ENCODE measurements around the gene TEKTIP1.
"Not testable (repeated sequence)": the region's sequence is repeated elsewhere in the genome, so short reads cannot be mapped to it uniquely, and the experiment has no call there.

Gene TEKTIP1

GRCh38 chr19:3557461-3558248 lies 18.7 kb downstream of the TEKTIP1 start, which contains the start of gene MFSD12:
Gene MFSD12, minus strand, starts transcription at chr19:3557586. Its CDS starts 183 bp downstream, at chr19:3557403.
- peak; percentile 83 for DNase-seq (ENCODE audit: low read depth)

- DNase-seq (ENCODE audit: low read depth): no peak
Measured at GRCh38 chr19:3563709-3564524, 24.9 kb downstream of the TEKTIP1 start.

GRCh38 chr19:3565139-3565538 lies 26.2 kb downstream of the TEKTIP1 start:
- DNase-seq (ENCODE audit: low read depth): no peak

- not testable (repeated sequence) for DNase-seq (ENCODE audit: low read depth)
Measured at GRCh38 chr19:3570042-3570441, 31.1 kb downstream of the TEKTIP1 start.

- no peak for DNase-seq (ENCODE audit: low read depth)
Measured at GRCh38 chr19:3570606-3571011, 31.6 kb downstream of the TEKTIP1 start.

- peak; percentile 99 for DNase-seq (ENCODE audit: low read depth)
Measured at GRCh38 chr19:3572132-3572854, 33.3 kb downstream of the TEKTIP1 start.

- no peak for DNase-seq (ENCODE audit: low read depth)
Measured at GRCh38 chr19:3572855-3573161, 33.8 kb downstream of the TEKTIP1 start, which contains the start of gene HMG20B. Gene HMG20B, plus strand, starts transcription at chr19:3572944. Its CDS starts 366 bp downstream, at chr19:3573310.

- no peak for DNase-seq (ENCODE audit: low read depth)
Measured at GRCh38 chr19:3573162-3573857, 34.3 kb downstream of the TEKTIP1 start.

GRCh38 chr19:3573858-3574637 lies 35.1 kb downstream of the TEKTIP1 start:
- DNase-seq (ENCODE audit: low read depth): peak; percentile 78

- DNase-seq (ENCODE audit: low read depth): no peak
Measured at GRCh38 chr19:3575260-3575741, 36.3 kb downstream of the TEKTIP1 start.

GRCh38 chr19:3575949-3576673 lies 37.1 kb downstream of the TEKTIP1 start:
- DNase-seq (ENCODE audit: low read depth): no peak

- DNase-seq (ENCODE audit: low read depth): no peak
Measured at GRCh38 chr19:3576696-3577443, 37.9 kb downstream of the TEKTIP1 start.

GRCh38 chr19:3577723-3578344 lies 38.9 kb downstream of the TEKTIP1 start:
- no peak for DNase-seq (ENCODE audit: low read depth)

GRCh38 chr19:3578390-3578789 lies 39.4 kb downstream of the TEKTIP1 start:
- DNase-seq (ENCODE audit: low read depth): no peak

GRCh38 chr19:3580156-3580934 lies 41.4 kb downstream of the TEKTIP1 start:
- DNase-seq (ENCODE audit: low read depth): peak; percentile 91

GRCh38 chr19:3581792-3582191 lies 42.8 kb downstream of the TEKTIP1 start:
- DNase-seq (ENCODE audit: low read depth): not testable (repeated sequence)

- not testable (repeated sequence) for DNase-seq (ENCODE audit: low read depth)
Measured at GRCh38 chr19:3584036-3584802, 45.2 kb downstream of the TEKTIP1 start.

Data from GM04504 (cell line).